NCI-H446 (cell line): ENCODE results near the gene EGLN1.
"Not testable (repeated sequence)": the region's sequence is repeated elsewhere in the genome, so short reads cannot be mapped to it uniquely, and the experiment has no call there.

Source experiments
- DNase-seq, 2 experiments: peaks; one replicate each; lab custom pipeline; 2025; lab: John Stamatoyannopoulos, UW

EGLN1 gene

GRCh38 chr1:231421971-231422797, at the start of gene EGLN1:
TSS of gene EGLN1 (minus strand) at chr1:231422287. CDS start at chr1:231421888, 399 bp downstream.
- DNase-seq: peak; percentile 78 to 87

GRCh38 chr1:231471500-231471899, 49.4 kb upstream of the EGLN1 start:
- not testable (repeated sequence) for DNase-seq

- not testable (repeated sequence) for DNase-seq
Measured at GRCh38 chr1:231471027-231471426, 48.9 kb upstream of the EGLN1 start.

- DNase-seq: no peak
Measured at GRCh38 chr1:231467986-231468385, 45.9 kb upstream of the EGLN1 start.

GRCh38 chr1:231465051-231465450, 43.0 kb upstream of the EGLN1 start:
- no peak for DNase-seq

GRCh38 chr1:231463541-231463940, 41.5 kb upstream of the EGLN1 start:
- DNase-seq: no peak

- DNase-seq: no peak
Measured at GRCh38 chr1:231460614-231461013, 38.5 kb upstream of the EGLN1 start.

GRCh38 chr1:231459438-231459837, 37.4 kb upstream of the EGLN1 start:
- not testable (repeated sequence) for DNase-seq

- DNase-seq: not testable (repeated sequence)
Measured at GRCh38 chr1:231457956-231458355, 35.9 kb upstream of the EGLN1 start.

- DNase-seq: not testable (repeated sequence)
Measured at GRCh38 chr1:231454133-231454532, 32.0 kb upstream of the EGLN1 start.

GRCh38 chr1:231446138-231446537, 24.1 kb upstream of the EGLN1 start:
- DNase-seq: no peak

- no peak for DNase-seq
Measured at GRCh38 chr1:231444059-231444458, 22.0 kb upstream of the EGLN1 start.

- DNase-seq: no peak
Measured at GRCh38 chr1:231443363-231443762, 21.3 kb upstream of the EGLN1 start.

- no peak for DNase-seq
Measured at GRCh38 chr1:231442735-231443134, 20.6 kb upstream of the EGLN1 start.

- DNase-seq: no peak
Measured at GRCh38 chr1:231432996-231433395, 10.9 kb upstream of the EGLN1 start.

GRCh38 chr1:231431665-231432415, 9.8 kb upstream of the EGLN1 start:
- no peak for DNase-seq

- not testable (repeated sequence) for DNase-seq
Measured at GRCh38 chr1:231430678-231431352, 8.7 kb upstream of the EGLN1 start.

- no peak for DNase-seq
Measured at GRCh38 chr1:231428377-231428776, 6.3 kb upstream of the EGLN1 start.

GRCh38 chr1:231424950-231425805, 3.1 kb upstream of the EGLN1 start:
- DNase-seq: no peak

- DNase-seq: no peak
Measured at GRCh38 chr1:231423648-231424047, 1.6 kb upstream of the EGLN1 start.

GRCh38 chr1:231422798-231423309, 767 bp upstream of the EGLN1 start:
- no peak for DNase-seq
